ENCODE results near the gene P2RY12.

Gene P2RY12

GRCh38 chr3:151410891-151411559, 26.5 kb upstream of the P2RY12 start:
- no peaks in the 10 kb centered on the region for H3K36me3 ChIP-seq (replicated peaks; ENCODE audit: low read depth, low read length)
- no peak overlapping the region for H3K4me2 ChIP-seq (ENCODE audit: low read length)
- no peaks in the 10 kb centered on the region for H3K79me2 ChIP-seq (ENCODE audit: low read length)
- no peak overlapping the region for H2AFZ ChIP-seq (ENCODE audit: low read depth, low read length)
- H3K9me3 ChIP-seq (ENCODE audit: insufficient read depth, low read length): no peaks in the 10 kb centered on the region
- H4K20me1 ChIP-seq (ENCODE audit: insufficient read depth, low read length): no peaks in the 10 kb centered on the region
- no peaks in the 10 kb centered on the region for H3K4me1 ChIP-seq (ENCODE audit: low read length)
- H3K9ac ChIP-seq (ENCODE audit: low read length): no peak overlapping the region
- H3K27me3 ChIP-seq (ENCODE audit: low read depth, low read length): no peaks in the 10 kb centered on the region
- H3K4me3 ChIP-seq (ENCODE audit: low read length): no peak overlapping the region
- TF ChIP-seq CTCF (IDR thresholded peaks at IDR 0.05; ENCODE audit: low read depth, low read length): no peak
- TF ChIP-seq EZH2phosphoT487 (IDR thresholded peaks at IDR 0.05; ENCODE audit: low read depth): no peak
- H3K27ac ChIP-seq (ENCODE audit: low read length): no peak overlapping the region

- Histone ChIP-seq H3K36me3 (replicated peaks; ENCODE audit: low read depth, low read length) (no peaks in the 10 kb centered on the region), H3K9ac (ENCODE audit: low read length) (no peak overlapping the region), H2AFZ (ENCODE audit: low read depth, low read length) (no peak overlapping the region), H3K79me2 (ENCODE audit: low read length) (no peaks in the 10 kb centered on the region), H3K9me3 (ENCODE audit: insufficient read depth, low read length) (no peaks in the 10 kb centered on the region), H3K4me3 (ENCODE audit: low read length) (no peak overlapping the region), H3K4me1 (ENCODE audit: low read length) (no peaks in the 10 kb centered on the region), H3K27me3 (ENCODE audit: low read depth, low read length) (no peaks in the 10 kb centered on the region), H4K20me1 (ENCODE audit: insufficient read depth, low read length) (no peaks in the 10 kb centered on the region), H3K27ac (ENCODE audit: low read length) (no peak overlapping the region), H3K4me2 (ENCODE audit: low read length) (no peak overlapping the region)
- TF ChIP-seq EZH2phosphoT487 (IDR thresholded peaks at IDR 0.05; ENCODE audit: low read depth) (no peak), CTCF (IDR thresholded peaks at IDR 0.05; ENCODE audit: low read depth, low read length) (no peak)
Measured at GRCh38 chr3:151407928-151408327, 23.4 kb upstream of the P2RY12 start.

- no peak overlapping the region for H2AFZ ChIP-seq (ENCODE audit: low read depth, low read length)
- H3K4me1 ChIP-seq (ENCODE audit: low read length): peaks cover 3% of the 10 kb centered on the region
- no peaks in the 10 kb centered on the region for H3K9me3 ChIP-seq (ENCODE audit: insufficient read depth, low read length)
- no peak overlapping the region for H3K9ac ChIP-seq (ENCODE audit: low read length)
- H3K4me3 ChIP-seq (ENCODE audit: low read length): no peak overlapping the region
- no peak overlapping the region for H3K27ac ChIP-seq (ENCODE audit: low read length)
- H3K36me3 ChIP-seq (replicated peaks; ENCODE audit: low read depth, low read length): no peaks in the 10 kb centered on the region
- TF ChIP-seq EZH2phosphoT487 (IDR thresholded peaks at IDR 0.05; ENCODE audit: low read depth) (no peak), CTCF (IDR thresholded peaks at IDR 0.05; ENCODE audit: low read depth, low read length) (no peak)
- H3K79me2 ChIP-seq (ENCODE audit: low read length): no peaks in the 10 kb centered on the region
- H4K20me1 ChIP-seq (ENCODE audit: insufficient read depth, low read length): no peaks in the 10 kb centered on the region
- H3K27me3 ChIP-seq (ENCODE audit: low read depth, low read length): no peaks in the 10 kb centered on the region
- H3K4me2 ChIP-seq (ENCODE audit: low read length): no peak overlapping the region
Measured at GRCh38 chr3:151404316-151404715, 19.8 kb upstream of the P2RY12 start.

- H3K79me2 ChIP-seq (ENCODE audit: low read length): no peaks in the 10 kb centered on the region
- no peak overlapping the region for H3K4me2 ChIP-seq (ENCODE audit: low read length)
Measured at GRCh38 chr3:151403246-151403645, 18.7 kb upstream of the P2RY12 start.

More at GRCh38 chr3:151403246-151403645, 18.7 kb upstream of the P2RY12 start:
- H3K36me3 ChIP-seq (replicated peaks; ENCODE audit: low read depth, low read length): peaks cover 2% of the 10 kb centered on the region
- no peaks in the 10 kb centered on the region for H3K27me3 ChIP-seq (ENCODE audit: low read depth, low read length)
- H3K27ac ChIP-seq (ENCODE audit: low read length): no peak overlapping the region
- no peaks in the 10 kb centered on the region for H4K20me1 ChIP-seq (ENCODE audit: insufficient read depth, low read length)
- no peaks in the 10 kb centered on the region for H3K9me3 ChIP-seq (ENCODE audit: insufficient read depth, low read length)
- no peak overlapping the region for H2AFZ ChIP-seq (ENCODE audit: low read depth, low read length)
- H3K9ac ChIP-seq (ENCODE audit: low read length): no peak overlapping the region
- no peak for TF ChIP-seq EZH2phosphoT487 (IDR thresholded peaks at IDR 0.05; ENCODE audit: low read depth)
- TF ChIP-seq CTCF (IDR thresholded peaks at IDR 0.05; ENCODE audit: low read depth, low read length): no peak
- no peak overlapping the region for H3K4me3 ChIP-seq (ENCODE audit: low read length)
- peaks cover 11% of the 10 kb centered on the region for H3K4me1 ChIP-seq (ENCODE audit: low read length)

All from OCI-LY3 (cell line).